Naive thymus-derived CD8-positive, alpha-beta T cell (primary cell): ENCODE results near the gene OR2AT4. TPM values are rescaled to one million over a fixed set of nuclear protein-coding genes. Genes with fewer than 3 reads are reported as not detected.

ENCODE experiments used
- ATAC-seq, 2 donors: fragments of 150-1000 bp; cut with Tn5 transposase in 1 of 2; sonication (Bioruptor Pico), chemical (Tn5 transposase) in 1 of 2; 1 replicate in 1 of 2; 2 replicates in 1 of 2; pipeline ENCODE4 v1.10.0; 2021; ENCODE audit warnings: mild to moderate bottlenecking in 2 of 2, moderate library complexity in 2 of 2
- POLR2A ChIA-PET: fragments of 350-600 bp; sonication (Branson Sonifier 250); formaldehyde crosslinking; loops from one replicate; lab custom pipeline; 2021; ENCODE audit warnings: antibody characterized with exemption; lab: Charles Lee
- DNase-seq, 10 donors: peaks; one replicate each; pipeline versions ENCODE4 v3.0.0 to v3.0.0-alpha.2; 2020 to 2022
- H3K27ac Mint-ChIP-seq, 10 donors: one replicate each; pipeline ENCODE4 v1.8.0; 2020 to 2022; ENCODE audit warnings: mild to moderate bottlenecking in 10 of 10, mixed read lengths in 10 of 10, moderate library complexity in 4 of 10, inconsistent platforms in 1 of 10
- H3K27me3 Mint-ChIP-seq, 5 donors: one replicate each; pipeline ENCODE4 v1.8.0; 2021 to 2022; ENCODE audit warnings: mixed read lengths in 5 of 5
- H3K36me3 Mint-ChIP-seq, 3 donors: one replicate each; pipeline ENCODE4 v1.8.0; 2020 to 2022; ENCODE audit warnings: mixed read lengths in 3 of 3, mild to moderate bottlenecking in 2 of 3, inconsistent platforms in 1 of 3
- H3K4me1 Mint-ChIP-seq, 4 donors: one replicate each; pipeline ENCODE4 v1.8.0; 2021 to 2022; ENCODE audit warnings: mixed read lengths in 4 of 4
- H3K4me3 Mint-ChIP-seq, 10 donors: one replicate each; pipeline ENCODE4 v1.8.0; 2020 to 2022; ENCODE audit warnings: mild to moderate bottlenecking in 10 of 10, mixed read lengths in 10 of 10, moderate library complexity in 6 of 10, inconsistent platforms in 1 of 10
- H3K9me3 Mint-ChIP-seq, 9 donors: one replicate each; pipeline ENCODE4 v1.8.0; 2020 to 2022; ENCODE audit warnings: mixed read lengths in 9 of 9, mild to moderate bottlenecking in 3 of 9, inconsistent platforms in 1 of 9, moderate library complexity in 1 of 9
- polyA plus RNA-seq, 3 donors: library from polyadenylated mRNA; unstranded; fragments of 300-500 nt; fragmentation: Illumina TruSeq; gene quantifications; one replicate each; pipeline ENCODE4 v1.2.3, GENCODE V29; 2021
- total RNA-seq, 8 experiments: library from RNA in 2 of 8; stranded (reverse) in 2 of 8; gene quantifications; one replicate each; pipeline ENCODE4 v1.2.3 and lab custom pipeline; 2021 to 2026

Gene OR2AT4
- total RNA-seq (not detected), polyA plus RNA-seq (not detected), total RNA-seq (lab: John Stamatoyannopoulos, UW) (0 to 0.06 (median 0) reads per million in 6 experiments)

DNA sequence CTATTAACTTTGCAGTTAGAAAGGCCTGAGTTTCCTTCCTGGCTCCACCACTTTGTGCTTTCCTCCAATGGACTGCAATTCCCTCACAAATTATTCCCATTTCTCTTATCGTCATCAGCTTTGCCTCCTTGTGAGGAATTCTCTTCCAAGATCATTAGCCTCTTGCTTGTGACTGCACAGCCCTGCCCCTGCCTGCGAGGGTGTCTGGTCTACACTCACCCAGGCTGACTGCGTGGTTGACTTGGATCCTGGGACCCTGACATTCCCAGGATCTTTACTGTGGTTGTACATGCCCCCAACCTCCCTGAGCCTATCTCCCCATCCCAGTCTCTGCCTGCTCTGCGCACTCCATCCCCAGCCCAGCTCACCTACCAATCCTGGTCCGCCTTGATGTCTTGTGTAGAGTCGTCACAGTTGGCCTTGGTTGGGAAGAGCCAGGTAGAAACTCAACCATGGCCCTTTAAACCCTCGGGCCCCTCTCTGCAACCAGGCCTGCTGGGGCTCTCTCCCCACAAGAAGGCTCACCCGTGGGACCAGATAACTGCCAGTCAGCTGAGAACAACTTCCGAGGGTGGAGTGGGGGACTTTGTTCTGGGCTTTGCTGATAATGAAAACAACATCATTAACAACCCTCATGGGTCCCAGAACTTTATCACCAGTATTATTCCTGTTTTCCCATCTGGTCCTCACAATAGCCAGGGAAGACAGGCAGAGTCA lies at the start of gene OR2AT4:
Gene OR2AT4 (minus strand): TSS at position 421 of the 717 bp plus-strand sequence.
- Mint-ChIP-seq H3K27ac (no peak within 1 kb of the TSS), H3K36me3 (peaks cover 0 to 2% (median 0%) of the 10 kb centered on the region in 3 donors), H3K27me3 (peaks cover 16 to 42% (median 34%) of the 10 kb centered on the region in 5 donors), H3K9me3 (peaks cover 0 to 8% (median 3%) of the 10 kb centered on the region in 9 donors), H3K4me1 (peaks cover 0 to 2% (median 0%) of the 10 kb centered on the region in 4 donors), H3K4me3 (peak within 1 kb of the TSS in 1 of 10 donors; percentile 9)
- DNase-seq (no peak), ATAC-seq (no peak)
- POLR2A ChIA-PET: no interaction called here

GRCh38 chr11:75145972-75146519 lies 49.4 kb upstream of the OR2AT4 start:
- peaks cover 26 to 39% (median 34%) of the 10 kb centered on the region in 4 donors for H3K4me1 Mint-ChIP-seq
- no peaks in the 10 kb centered on the region for H3K9me3 Mint-ChIP-seq
- H3K4me3 Mint-ChIP-seq: no peak overlapping the region
- H3K36me3 Mint-ChIP-seq: no peaks in the 10 kb centered on the region
- no peak for ATAC-seq
- DNase-seq: no peak
- peak overlapping the region in 2 of 10 donors; percentile 3 to 18 for H3K27ac Mint-ChIP-seq
- POLR2A ChIA-PET: no interaction called here
- peaks cover 0 to 5% (median under 1%) of the 10 kb centered on the region in 5 donors for H3K27me3 Mint-ChIP-seq

GRCh38 chr11:75145196-75145971 lies 48.7 kb upstream of the OR2AT4 start:
- Mint-ChIP-seq H3K9me3 (no peaks in the 10 kb centered on the region), H3K27ac (peak overlapping the region in 1 of 10 donors; percentile 86), H3K27me3 (peaks cover 0 to 3% (median 0%) of the 10 kb centered on the region in 5 donors), H3K4me3 (no peak overlapping the region), H3K36me3 (no peaks in the 10 kb centered on the region), H3K4me1 (peaks cover 28 to 45% (median 40%) of the 10 kb centered on the region in 4 donors)
- no peak for ATAC-seq
- POLR2A ChIA-PET: interaction anchor here (0.6 kb wide), 1 partner anchor 97 kb away, joined by 3 read pairs; no protein-coding TSS in a partner anchor
- no peak for DNase-seq

- ATAC-seq (no peak), DNase-seq (no peak)
- peak overlapping the region in 1 of 10 donors; percentile 80 for H3K27ac Mint-ChIP-seq
- peaks cover 29 to 46% (median 43%) of the 10 kb centered on the region in 4 donors for H3K4me1 Mint-ChIP-seq
- no peak overlapping the region for H3K4me3 Mint-ChIP-seq
- POLR2A ChIA-PET: no interaction called here
- H3K9me3 Mint-ChIP-seq: no peaks in the 10 kb centered on the region
- no peaks in the 10 kb centered on the region for H3K27me3 Mint-ChIP-seq
- H3K36me3 Mint-ChIP-seq: no peaks in the 10 kb centered on the region
Observed at GRCh38 chr11:75144716-75145014, 48.0 kb upstream of the OR2AT4 start.

GRCh38 chr11:75143420-75143731 lies 46.7 kb upstream of the OR2AT4 start:
- peak overlapping the region in 9 of 10 donors; percentile 17 to 92 (median 80) for H3K27ac Mint-ChIP-seq
- POLR2A ChIA-PET: interaction anchor here (0.7 to 2.3 kb wide), 5 partner anchors 61 to 394 kb away, joined by 3 to 20 read pairs (median 9); partner anchors contain the start of gene TPBGL
- no peak for ATAC-seq
- H3K9me3 Mint-ChIP-seq: no peaks in the 10 kb centered on the region
- peak in 1 of 10 donors; percentile 33 for DNase-seq
- no peaks in the 10 kb centered on the region for H3K36me3 Mint-ChIP-seq
- H3K4me1 Mint-ChIP-seq: peaks cover 29 to 47% (median 43%) of the 10 kb centered on the region in 4 donors
- peak overlapping the region in 9 of 10 donors; percentile 47 to 82 (median 69) for H3K4me3 Mint-ChIP-seq
- no peaks in the 10 kb centered on the region for H3K27me3 Mint-ChIP-seq

DNA sequence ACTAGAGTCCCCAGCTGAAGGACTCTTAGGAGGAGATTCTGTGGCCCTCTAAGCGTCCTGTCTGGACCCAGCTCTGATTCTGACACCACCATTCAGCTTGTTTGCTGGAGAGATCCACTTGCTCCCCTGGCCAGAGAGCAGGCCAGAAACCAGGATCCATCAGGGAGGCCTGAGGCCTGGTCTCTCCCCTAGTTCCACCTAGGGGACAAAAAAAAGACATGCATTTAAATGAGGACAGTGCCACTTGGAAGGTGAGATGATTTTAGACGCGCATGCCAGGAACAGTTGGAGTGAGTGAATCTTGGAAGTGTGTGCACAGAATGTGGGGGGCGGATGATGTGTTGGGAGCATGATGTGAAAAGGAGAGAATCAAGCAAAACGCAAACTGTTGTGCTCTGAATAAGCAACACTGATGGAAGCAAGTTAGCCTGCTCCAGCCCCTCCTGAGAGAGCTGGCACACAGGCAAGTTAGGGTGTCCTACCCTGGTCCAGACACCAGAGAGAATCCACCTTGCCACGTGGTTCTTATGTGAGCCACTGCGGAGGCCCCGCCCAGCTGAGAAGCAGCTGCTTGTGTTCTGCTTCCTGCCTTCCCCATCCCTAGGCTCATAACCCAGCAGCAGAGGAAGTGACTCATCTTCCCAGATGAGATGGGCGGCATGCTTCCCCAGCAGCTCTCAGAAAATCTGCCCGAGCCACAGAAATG lies 46.2 kb upstream of the OR2AT4 start:
- no peaks in the 10 kb centered on the region for H3K9me3 Mint-ChIP-seq
- ATAC-seq (peak; percentile 84 to 88), DNase-seq (peak in 9 of 10 donors; percentile 24 to 82 (median 44))
- H3K36me3 Mint-ChIP-seq: no peaks in the 10 kb centered on the region
- peak overlapping the region; percentile 17 to 93 (median 80) for H3K27ac Mint-ChIP-seq
- peaks cover 29 to 47% (median 42%) of the 10 kb centered on the region in 4 donors for H3K4me1 Mint-ChIP-seq
- POLR2A ChIA-PET: interaction anchor here (0.6 to 2.3 kb wide), 9 partner anchors 62 to 686 kb away, joined by 3 to 20 read pairs (median 6); partner anchors contain the start of gene TPBGL
- peaks cover under 1 to 5% (median 4%) of the 10 kb centered on the region in 5 donors for H3K27me3 Mint-ChIP-seq
- H3K4me3 Mint-ChIP-seq: peak overlapping the region in 9 of 10 donors; percentile 47 to 82 (median 69)

- Mint-ChIP-seq H3K9me3 (no peaks in the 10 kb centered on the region), H3K27me3 (peaks cover 4 to 18% (median 8%) of the 10 kb centered on the region in 5 donors), H3K36me3 (no peaks in the 10 kb centered on the region), H3K4me1 (peaks cover 29 to 47% (median 42%) of the 10 kb centered on the region in 4 donors), H3K27ac (peak overlapping the region in 8 of 10 donors; percentile 61 to 85 (median 72)), H3K4me3 (peak overlapping the region in 1 of 10 donors; percentile 31)
- ATAC-seq: no peak
- DNase-seq: no peak
- POLR2A ChIA-PET: interaction anchor here (0.8 to 2.5 kb wide), 10 partner anchors 63 to 153 kb away, joined by 3 to 14 read pairs (median 4); partner anchors contain the start of gene NEU3
Observed at GRCh38 chr11:75141166-75141565, 44.5 kb upstream of the OR2AT4 start.

- peak; percentile 58 to 88 (median 78) for DNase-seq
- POLR2A ChIA-PET: interaction anchor here (0.5 to 2.5 kb wide), 11 partner anchors 63 to 254 kb away, joined by 3 to 14 read pairs (median 4); partner anchors contain the start of gene NEU3
- Mint-ChIP-seq H3K36me3 (no peaks in the 10 kb centered on the region), H3K4me1 (peaks cover 28 to 47% (median 42%) of the 10 kb centered on the region in 4 donors), H3K4me3 (no peak overlapping the region), H3K9me3 (no peaks in the 10 kb centered on the region), H3K27me3 (peaks cover 5 to 18% (median 11%) of the 10 kb centered on the region in 5 donors), H3K27ac (peak overlapping the region in 6 of 10 donors; percentile 29 to 85 (median 64))
- ATAC-seq: peak; percentile 62 to 68
Observed at GRCh38 chr11:75140269-75141138, 43.8 kb upstream of the OR2AT4 start.

GRCh38 chr11:75135651-75136050 lies 39.0 kb upstream of the OR2AT4 start:
- H3K9me3 Mint-ChIP-seq: no peaks in the 10 kb centered on the region
- no peak overlapping the region for H3K4me3 Mint-ChIP-seq
- H3K27me3 Mint-ChIP-seq: peaks cover 12 to 37% (median 26%) of the 10 kb centered on the region in 5 donors
- H3K4me1 Mint-ChIP-seq: peaks cover 3 to 8% (median 5%) of the 10 kb centered on the region in 4 donors
- no peaks in the 10 kb centered on the region for H3K36me3 Mint-ChIP-seq
- ATAC-seq (no peak), DNase-seq (no peak)
- no peak overlapping the region for H3K27ac Mint-ChIP-seq
- POLR2A ChIA-PET: no interaction called here

DNA sequence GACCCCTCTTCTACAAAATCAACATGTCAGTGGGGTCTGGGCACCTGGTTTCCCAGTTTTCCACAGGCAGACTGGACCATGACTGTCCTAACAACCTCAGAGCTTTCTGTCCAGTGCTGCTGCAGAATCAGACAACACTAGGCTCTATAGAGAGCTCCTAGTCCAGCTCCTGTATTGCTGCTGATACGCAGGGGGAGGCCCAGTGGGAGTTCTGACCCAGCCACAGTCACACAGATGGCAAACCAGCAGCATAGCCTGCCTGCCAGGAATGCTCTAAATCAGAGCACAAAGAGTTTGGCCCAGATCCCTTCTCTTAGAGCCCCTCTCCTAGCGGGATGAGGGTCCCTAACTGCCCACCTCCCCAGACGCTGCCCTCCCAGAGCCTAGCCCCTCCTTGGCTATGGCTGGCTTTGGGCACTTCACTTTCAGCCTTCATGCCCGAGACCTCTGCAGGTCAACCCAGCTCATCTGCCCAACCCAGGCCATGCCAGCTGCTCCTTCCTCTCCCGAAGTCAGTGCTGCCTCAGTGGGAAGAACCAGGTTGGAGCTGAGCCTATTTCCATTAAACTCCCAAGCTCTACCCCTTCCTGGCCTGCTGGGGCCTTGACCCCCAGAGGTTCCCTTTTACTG lies 38.5 kb upstream of the OR2AT4 start:
- no peak overlapping the region for H3K4me3 Mint-ChIP-seq
- peaks cover 12 to 41% (median 26%) of the 10 kb centered on the region in 5 donors for H3K27me3 Mint-ChIP-seq
- no peaks in the 10 kb centered on the region for H3K36me3 Mint-ChIP-seq
- peaks cover 0 to 4% (median under 1%) of the 10 kb centered on the region in 4 donors for H3K4me1 Mint-ChIP-seq
- DNase-seq (no peak), ATAC-seq (no peak)
- H3K27ac Mint-ChIP-seq: no peak overlapping the region
- POLR2A ChIA-PET: no interaction called here
- no peaks in the 10 kb centered on the region for H3K9me3 Mint-ChIP-seq

DNA sequence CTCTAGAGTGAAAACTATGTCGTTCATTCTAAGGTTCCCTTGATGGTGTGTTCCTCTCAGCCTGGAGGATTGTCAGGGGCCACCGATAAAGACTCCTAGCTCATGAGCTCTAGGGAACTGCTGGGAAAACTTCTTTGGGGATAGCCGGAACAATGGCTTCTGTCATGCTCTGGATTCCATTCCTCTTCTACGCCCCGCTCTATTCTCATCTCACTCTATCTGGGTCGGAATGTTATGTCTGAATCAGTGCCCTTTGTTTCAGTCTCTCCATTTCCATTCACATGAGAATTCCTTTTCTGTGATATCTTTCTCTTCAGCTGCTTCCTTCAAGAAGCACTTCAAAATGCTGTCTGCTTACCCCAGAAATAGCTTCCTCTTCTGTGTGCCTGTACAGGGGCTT lies 37.3 kb upstream of the OR2AT4 start:
- H3K27ac Mint-ChIP-seq: no peak overlapping the region
- H3K27me3 Mint-ChIP-seq: peaks cover 15 to 50% (median 31%) of the 10 kb centered on the region in 5 donors
- no peak overlapping the region for H3K4me3 Mint-ChIP-seq
- POLR2A ChIA-PET: no interaction called here
- peaks cover 0 to 2% (median 0%) of the 10 kb centered on the region in 4 donors for H3K4me1 Mint-ChIP-seq
- no peaks in the 10 kb centered on the region for H3K36me3 Mint-ChIP-seq
- ATAC-seq (no peak), DNase-seq (no peak)
- H3K9me3 Mint-ChIP-seq: peaks cover 0 to under 1% (median 0%) of the 10 kb centered on the region in 9 donors
